GM19452 (cell line): Measurements from ENCODE around the gene BCL7B.
"Not testable (repeated sequence)": the region's sequence is repeated elsewhere in the genome, so short reads cannot be mapped to it uniquely, and the experiment has no call there.

Experiments used
- ATAC-seq: cut with Tn5 transposase; IDR thresholded peaks from one replicate; pipeline ENCODE4 v1.9.1; 2021; ENCODE audit not compliant: unreplicated experiment

Gene BCL7B

DNA sequence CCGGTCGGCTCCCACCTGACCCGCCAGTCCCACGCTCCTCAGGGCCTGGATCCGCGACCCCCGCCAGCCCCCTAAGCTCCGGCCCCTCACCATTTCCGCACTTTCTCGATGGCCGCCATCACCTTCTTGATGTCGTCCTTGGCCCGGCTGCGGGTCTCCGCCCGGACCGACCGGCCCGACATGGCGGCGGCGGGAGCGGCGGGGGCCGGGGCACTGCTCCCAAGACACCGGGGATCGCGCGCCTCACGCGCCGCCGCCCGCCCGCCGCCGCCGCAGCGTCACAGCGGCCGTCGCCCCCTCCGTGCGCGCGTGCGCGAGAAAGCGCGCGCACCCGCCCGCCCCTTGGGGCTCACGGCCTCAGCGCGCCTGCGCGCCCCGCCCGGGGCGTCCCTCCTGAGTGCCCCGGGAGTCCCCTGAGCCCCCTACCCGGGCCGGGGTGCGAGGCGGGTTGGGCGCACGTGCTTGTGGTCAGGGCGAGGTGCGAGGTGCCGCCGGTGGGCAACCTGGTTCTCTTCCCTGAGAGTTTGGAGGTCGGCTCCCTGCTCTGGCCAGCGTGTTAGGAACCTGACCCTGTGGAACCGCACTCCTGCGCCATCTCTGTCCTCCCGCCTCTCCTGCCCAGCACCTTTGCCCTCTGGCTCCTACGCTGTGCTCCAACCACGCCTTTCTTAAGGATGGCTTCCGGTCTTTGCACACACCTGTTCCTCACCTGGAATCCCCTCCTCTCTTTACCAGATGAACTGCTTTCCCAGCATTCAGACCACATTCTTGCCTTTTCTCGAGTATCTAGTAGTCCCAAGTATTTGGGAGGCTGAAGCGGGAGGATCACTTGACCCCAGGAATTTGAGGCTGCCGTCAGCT lies at the start of gene BCL7B:
TSS of gene BCL7B (minus strand) at position 294 of the 861 bp plus-strand sequence. CDS start at position 182, 112 bp downstream.
- ATAC-seq = peak; percentile 56

GRCh38 chr7:73605601-73606220 lies 48.2 kb upstream of the BCL7B start:
- ATAC-seq = no peak

DNA sequence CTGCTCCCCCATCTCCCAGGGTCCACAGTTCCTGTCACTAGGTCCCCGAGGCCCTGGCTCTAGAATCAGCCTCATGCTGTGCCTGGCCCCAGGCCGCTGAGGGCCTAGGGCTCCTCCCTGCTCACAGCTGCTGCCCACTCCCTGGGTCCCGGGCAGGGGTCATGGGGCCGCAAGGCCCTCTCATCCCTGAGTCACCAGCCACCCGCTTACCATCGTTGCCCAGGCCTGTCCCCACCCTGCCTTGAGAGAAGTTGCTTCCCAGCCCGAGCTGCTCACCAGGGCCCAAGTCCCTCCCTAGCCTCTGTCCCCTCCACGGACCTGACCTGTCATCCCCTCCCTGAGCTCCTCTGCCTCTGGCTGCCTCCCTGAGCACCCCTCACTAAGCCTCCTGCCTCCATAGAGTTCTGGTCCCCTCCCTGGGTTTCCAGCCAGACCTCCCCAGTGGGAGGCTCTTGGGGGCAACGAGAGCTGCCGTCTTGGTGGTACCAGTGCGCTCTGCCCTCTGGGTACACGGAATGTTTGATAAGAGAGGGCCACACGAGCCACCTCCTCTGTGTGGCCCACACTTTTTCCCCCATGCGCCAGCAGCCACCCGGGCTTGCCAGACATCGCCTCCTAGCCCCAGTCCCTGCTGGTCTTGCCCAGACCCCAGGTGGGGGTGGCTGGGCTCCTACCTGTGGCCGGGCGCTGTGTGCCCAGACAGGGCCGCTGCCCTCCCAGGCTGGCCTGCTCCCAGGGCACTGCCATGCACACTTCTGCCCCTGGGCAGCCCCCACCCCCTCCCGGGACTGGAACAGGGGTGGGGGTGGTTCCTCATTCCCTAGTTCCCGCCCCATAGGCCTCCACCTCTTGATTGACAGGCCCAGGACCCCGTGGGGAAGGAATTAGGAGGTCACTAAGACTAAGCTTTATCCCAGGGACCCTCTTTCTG lies 45.5 kb upstream of the BCL7B start:
- ATAC-seq = no peak

DNA sequence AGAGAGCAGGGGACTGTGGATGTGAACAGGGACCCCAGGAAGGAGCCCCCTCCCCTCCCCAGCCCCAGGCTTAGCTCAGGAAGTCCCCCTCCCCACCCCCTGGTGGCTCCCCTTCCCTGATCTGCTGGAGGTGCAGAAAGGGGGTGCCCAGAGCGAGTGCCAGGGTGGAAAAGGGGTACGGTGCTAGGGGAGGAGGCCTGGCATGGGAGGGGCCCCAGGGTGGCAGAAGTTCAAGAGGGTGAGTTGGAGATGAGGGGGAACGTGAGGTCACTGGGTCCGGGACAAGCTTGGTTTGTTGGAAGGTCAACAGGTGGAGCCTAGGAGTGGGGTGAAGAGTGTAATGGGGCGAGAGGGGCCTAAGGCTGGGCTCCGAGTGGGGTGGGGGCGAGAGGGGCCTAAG lies 42.4 kb upstream of the BCL7B start:
- ATAC-seq = no peak

DNA sequence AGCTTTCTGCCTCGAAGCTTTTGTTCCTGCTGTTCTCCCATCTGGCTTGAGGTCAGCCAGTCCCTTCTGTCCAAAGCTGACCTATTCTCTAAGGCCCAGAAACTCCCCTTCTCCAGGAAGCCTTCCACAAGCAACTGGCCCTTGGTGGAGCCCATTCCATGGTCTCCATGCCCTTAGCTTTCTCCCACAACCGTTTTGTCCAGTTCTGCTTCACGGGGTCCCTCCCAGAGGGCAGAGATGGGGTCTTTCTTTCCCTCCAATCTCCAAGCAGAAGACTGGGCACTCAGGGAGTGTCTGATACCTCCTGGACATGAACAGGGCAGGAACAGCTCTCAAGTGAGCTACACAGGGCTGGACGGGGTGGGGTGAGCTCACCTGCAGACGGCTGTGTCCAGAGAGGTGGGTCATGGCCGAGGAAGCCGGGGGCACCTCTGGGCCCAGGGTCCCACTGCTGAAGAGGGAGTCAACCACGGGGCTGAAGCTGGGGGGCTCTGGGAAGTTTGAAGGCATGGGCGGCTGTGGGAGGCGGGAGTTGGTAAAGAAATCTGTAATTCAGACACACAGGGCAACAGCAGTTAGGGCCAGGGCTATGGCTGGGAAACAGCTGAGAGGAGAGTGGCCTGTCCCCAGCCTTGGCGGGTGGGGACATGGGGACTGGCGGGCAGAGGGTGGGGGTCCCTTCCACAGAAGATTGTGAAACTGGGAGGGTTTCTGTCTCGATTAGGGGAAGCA lies 41.8 kb upstream of the BCL7B start:
- ATAC-seq = no peak

- ATAC-seq = no peak
These were observed 40.7 kb upstream of the BCL7B start for GRCh38 chr7:73597978-73598782.

GRCh38 chr7:73596191-73597065 lies 38.9 kb upstream of the BCL7B start:
- ATAC-seq = no peak

DNA sequence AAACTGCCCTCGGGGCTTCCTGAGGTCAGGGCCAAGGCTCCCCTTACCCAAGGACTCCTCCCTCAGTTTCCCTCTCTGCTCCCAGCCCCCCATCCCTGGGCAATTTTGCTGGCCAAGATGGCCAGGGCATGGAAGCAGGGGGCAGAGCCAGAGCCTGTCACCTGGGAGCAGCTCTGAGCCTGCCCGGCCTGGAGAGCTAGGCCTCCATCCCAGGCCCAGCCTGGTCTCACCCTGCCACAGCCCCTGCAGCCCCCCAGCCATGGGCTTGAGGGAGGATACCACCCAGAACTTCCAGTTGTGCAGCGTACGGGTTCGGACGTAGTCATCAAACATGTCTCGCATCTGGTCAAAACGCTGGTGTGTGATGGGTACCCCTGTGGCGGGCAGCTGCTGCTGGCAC lies 37.9 kb upstream of the BCL7B start:
- ATAC-seq = no peak

- ATAC-seq = no peak
These were observed 35.9 kb upstream of the BCL7B start for GRCh38 chr7:73593207-73594045.

- ATAC-seq = no peak
These were observed 29.4 kb upstream of the BCL7B start for GRCh38 chr7:73586911-73587310.

GRCh38 chr7:73585196-73585595 lies 27.7 kb upstream of the BCL7B start:
- ATAC-seq = no peak

DNA sequence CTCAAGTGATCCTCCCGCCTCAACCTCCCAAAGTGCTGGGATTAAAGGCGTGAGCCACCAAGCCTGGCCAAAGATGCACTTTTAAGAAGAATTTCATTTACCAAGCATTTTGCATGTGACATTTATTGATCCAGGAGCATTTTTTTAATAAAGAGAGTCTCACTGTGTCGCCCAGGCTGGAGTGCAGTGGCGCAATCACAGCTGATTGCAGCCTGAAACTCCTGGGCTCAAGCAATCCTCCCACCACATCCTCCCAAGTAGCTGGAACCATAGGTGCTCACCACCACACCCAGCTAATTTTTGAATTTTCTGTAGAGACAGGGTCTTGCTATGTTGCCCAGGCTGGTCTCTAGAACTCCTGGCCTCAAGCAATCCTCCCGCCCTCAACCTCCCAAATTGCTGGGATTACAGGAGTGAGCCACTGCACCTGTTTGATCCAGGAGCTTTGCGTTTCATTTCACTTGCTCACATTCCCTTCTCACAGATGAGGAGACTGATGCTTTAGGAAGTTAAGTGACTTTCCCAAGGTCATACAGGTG lies 25.2 kb upstream of the BCL7B start:
- ATAC-seq = no peak

DNA sequence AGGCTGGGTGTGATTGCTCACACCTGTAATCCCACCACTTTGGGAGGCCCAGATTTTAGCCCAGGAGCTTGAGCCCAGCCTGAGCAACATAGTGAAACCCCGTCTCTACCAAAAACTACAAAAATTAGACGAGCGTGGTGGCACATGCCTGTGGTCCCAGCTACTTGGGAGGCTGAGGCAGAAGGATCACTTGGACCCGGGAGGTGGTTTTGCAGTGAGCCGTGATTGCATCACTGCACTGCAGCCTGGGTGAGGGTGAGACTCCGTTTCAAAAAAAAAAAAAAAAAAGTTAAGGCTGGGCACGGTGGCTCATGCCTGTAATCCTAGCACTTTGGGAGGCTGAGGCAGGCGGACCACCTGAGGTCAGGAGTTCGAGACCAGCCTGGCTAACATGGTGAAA lies 23.5 kb upstream of the BCL7B start:
- not testable (repeated sequence) for ATAC-seq

DNA sequence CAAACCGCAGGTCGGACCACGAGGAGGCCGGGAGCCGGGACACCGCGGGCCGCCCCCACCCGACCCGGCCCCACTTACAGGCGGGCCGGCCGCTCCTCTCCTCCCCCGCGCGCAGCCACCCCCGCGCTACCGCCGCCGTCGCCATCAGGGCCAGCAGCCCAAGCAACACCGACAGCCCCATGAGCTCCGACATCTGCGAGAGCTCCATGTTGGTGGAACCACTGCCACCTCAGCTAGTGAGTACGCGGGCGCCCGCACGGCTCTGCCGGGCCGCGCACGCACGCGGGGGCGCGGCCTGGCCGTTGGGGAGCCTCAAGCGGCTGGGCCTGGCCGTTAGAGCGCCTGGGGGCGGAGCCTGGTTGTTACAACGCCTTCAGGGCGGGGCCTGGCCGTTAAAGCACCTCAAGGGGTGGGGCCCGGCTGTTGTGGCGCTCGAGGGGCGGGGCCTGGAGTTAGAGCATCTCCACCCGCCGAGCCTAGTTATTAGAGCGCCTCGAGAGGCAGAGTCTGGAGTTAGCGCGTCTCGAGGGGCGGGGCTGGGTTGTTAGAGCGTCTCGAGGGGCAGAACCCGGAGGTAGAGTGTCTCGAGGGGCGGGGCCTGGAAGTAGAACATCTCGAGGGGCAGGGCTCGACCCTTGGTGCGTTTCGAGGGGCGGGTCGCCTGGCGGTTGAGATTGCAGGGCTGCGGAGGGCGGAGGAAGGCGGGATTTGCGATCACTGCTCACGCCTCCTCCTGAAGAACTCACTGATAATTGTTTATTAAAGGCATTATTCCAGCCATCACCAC lies 21.0 kb upstream of the BCL7B start, which contains the start of gene TBL2:
TSS of gene TBL2 (minus strand) at position 238 of the 787 bp plus-strand sequence. CDS start at position 208, 30 bp downstream.
- peak; percentile 89 for ATAC-seq

DNA sequence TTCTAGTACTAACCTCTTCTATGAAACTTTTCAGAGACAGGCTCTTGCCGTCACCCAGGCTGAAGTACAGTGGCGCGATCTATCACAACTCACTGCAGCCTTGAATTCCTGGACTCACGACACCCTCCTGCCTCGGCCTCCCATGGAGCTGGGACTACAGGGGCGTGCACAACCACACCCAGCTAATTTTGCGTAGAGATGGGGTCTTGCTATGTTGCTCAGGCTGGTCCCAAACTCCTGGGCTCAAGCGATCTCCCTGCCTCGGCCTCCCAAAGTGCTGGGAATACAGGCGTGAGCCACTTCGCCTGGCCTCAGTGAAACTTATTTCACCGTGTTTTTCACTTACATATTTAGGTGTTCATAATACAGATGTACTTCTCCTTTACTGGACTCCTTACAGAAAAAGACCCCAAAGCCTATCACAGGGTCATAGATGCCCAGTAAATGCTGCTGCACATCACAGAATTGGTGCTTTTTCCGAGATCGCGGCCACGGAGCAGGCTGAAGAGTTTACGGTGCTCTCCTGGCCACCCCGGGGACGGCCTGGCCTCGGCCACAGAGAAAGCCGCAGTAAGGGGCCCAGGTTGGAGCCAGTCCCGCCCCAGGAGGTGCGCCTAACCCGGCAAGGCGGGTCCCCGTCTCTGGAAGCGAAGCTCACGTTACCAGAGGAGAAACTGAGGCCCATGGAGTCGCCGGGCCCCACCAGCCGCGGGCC lies 20.3 kb upstream of the BCL7B start:
- peak; percentile 27 for ATAC-seq

GRCh38 chr7:73573791-73574190 lies 16.3 kb upstream of the BCL7B start:
- ATAC-seq = no peak
